HG03095 (cell line): Measurements from ENCODE around the gene PTPMT1.
A peak's percentile ranks its signal among the peaks of the same experiment; 100 is the strongest.
"Not testable (repeated sequence)": the region's sequence is repeated elsewhere in the genome, so short reads cannot be mapped to it uniquely, and the experiment has no call there.

Experiments used
- ATAC-seq: cut with Tn5 transposase; IDR thresholded peaks from one replicate; pipeline ENCODE4 v1.9.1; 2021; ENCODE audit warnings: moderate library complexity; ENCODE audit not compliant: unreplicated experiment

PTPMT1 gene, protein sequence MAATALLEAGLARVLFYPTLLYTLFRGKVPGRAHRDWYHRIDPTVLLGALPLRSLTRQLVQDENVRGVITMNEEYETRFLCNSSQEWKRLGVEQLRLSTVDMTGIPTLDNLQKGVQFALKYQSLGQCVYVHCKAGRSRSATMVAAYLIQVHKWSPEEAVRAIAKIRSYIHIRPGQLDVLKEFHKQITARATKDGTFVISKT

DNA sequence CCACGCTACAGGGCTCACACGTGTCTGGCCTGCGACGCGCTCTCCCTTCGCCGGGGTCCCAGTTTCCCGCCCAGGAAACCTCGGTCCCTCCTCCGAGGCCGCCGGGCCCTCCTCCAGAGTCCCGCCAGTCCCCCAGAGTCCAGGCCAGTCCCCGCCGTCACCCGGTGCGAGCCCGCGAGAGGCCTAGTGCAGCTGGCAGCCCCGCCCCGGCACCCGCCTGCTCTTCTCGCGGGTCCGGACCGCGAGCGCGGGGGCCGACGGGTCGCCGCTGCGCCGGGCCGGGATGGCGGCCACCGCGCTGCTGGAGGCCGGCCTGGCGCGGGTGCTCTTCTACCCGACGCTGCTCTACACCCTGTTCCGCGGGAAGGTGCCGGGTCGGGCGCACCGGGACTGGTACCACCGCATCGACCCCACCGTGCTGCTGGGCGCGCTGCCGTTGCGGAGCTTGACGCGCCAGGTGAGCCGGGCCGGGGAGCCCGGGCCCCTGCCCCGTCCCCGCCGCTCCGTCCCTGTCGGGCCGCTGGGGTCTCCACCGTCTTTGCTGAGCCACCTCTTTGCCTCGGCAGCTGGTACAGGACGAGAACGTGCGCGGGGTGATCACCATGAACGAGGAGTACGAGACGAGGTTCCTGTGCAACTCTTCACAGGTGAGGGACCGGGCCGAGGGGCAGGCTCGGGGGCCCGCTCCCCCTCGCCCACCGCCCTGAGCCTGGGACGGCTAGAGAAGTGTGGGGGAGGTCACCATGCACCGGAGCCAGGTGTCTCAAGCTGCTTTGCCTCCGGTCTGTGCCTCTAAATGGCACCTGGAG, at the start of gene PTPMT1:
Gene PTPMT1, plus strand, starts transcription at position 260 of the 809 bp plus-strand sequence. Its CDS starts 24 bp downstream, at position 284.
- peak; percentile 88 for ATAC-seq

DNA sequence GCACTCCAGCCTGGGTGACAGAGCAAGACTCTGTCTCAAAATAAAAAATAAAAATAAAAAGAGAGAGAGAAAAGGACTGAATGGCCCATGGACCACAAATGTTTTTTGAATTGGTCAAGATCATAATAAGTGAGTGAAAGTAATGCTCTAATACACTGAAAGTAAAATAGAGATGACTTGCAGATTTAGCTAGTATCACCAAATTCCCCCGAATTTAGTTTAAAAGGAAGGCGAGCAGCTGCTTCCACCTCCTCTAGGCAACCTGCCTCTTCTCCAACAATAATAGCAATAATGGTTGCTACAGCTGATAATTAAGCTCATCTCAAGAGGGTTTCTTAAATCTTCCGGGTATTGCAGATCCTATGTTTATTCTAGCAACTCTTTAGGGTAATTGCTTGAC, 49.2 kb upstream of the PTPMT1 start:
- ATAC-seq = no peak

DNA sequence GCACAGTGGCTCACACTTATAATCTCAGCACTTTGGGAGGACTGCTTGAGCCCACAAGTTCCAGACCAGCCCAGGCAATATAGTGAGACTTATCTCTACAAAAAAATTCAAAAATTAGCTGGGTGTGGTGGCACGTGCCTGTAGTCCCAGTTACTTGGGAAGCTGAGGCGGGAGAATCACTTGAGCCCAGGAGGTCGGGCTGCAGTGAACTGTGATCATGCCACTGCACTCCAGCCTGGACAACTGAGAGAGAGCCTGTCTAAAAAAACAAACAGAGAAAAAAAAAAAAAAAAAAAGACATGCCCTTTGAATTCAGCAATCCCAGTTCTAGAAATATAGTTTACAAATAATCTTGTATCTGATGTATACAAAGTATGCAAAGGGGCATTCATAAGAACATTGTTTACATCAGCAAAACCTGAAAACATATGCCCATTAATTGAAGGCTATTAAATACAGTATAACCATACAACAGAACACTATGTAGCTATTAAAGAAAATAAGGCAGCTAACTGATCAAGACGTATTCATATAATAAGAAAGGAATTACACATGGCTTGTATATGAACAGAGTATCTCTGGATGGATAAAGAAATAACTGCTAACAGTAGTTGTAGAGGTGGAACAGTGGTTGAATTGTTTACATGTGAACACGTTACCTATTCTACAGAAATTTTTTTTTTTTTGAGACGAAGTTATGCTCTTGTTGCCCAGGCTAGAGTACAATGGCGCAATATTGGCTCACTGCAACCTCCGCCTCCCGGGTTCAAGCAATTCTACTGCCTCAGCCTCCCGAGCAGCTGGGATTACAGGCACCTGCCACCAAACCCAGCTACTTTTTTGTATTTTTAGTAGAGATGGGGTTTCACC, 48.2 kb upstream of the PTPMT1 start:
- no peak for ATAC-seq

DNA sequence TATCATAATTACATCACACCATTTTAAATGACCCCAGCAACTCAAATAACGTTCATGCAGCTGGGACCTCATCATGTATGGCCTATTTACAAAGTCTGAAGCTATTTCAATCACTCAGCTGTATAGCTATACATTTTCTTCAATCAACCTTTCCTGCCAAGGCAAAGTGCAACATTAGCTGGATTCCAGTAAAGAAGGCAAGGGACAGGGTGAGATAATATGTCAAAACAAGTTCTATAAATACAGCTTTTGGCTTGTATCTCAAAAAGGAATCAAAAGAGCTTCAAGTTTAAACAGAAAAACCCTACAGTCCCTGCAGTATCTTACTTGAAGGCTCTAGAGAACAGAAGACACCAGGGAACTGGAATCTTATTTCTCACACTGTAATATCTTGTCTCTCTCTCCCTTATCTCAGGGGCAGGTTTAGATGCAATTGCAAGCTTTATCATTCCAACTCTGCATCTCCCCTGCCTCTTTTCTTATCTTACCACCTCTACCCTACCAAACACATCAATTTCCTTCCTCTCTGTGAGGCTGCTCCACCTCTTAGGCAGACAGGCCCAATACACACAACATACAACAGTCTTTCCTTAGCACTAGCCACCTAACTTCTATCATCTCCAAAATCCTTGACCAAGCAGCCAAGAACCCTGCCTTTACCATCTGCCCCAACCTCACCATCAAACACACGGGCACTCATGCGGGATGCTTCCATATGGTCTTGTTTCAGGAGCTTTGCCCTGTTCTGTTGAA, 47.0 kb upstream of the PTPMT1 start:
- no peak for ATAC-seq

DNA sequence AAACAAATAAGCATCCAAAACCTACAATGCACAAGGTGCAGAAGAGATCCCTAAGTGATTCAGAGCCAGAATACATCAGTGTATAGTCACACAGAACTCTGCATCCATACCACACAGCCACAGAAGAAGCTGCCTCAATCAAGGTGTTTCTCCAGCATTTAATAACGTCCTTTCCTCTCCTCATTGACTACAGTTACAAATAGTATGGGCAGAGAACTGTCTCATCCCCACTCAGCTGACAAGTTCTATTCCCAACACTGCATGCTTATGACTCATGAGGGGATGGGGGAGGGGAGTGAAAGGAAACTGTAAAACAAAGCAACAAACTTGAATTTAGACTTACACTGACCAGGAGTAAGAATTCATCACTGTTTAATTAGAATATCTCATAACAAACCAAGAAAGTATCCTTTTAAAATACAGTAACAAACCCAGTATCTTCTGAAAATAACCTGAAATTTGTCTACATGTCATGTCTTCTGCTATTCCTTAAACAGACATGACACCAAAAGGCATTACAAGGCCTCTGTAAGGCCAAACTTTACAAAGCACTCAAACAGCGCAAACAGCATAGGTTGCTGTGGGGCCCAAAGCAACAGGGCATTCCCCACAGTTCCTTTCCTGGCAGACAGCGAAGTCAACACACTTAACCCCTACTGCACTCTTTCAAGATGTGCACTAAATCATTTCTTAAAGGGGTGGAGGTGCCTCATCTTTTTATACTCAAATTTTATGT, 41.7 kb upstream of the PTPMT1 start:
- ATAC-seq = peak; percentile 61

DNA sequence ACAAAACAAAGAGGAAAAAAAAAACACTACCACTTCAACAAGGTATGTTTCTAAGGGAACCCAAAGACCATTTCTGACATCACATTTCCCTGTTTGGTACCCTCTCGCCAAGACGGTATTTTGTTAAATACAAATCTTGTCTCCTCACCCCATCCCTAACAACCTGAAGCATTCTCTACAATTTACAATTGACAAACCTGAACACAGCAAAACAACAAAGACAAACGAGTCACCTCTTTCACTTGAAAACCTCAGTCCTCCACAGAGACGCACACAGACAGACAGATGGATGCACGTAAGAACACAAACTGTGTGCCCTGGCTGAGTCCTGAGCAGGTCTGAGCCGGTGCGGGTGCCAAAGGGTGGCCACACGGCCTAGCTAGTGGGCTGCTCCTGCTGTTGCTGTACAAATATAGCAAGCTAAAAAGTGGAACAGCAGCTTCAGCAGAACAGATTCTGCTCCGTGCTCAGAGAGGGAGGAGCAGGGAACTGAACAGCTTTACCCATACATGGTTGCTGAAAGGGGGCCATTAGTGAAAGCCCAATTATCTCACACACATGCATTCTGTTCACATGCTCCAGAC, 41.0 kb upstream of the PTPMT1 start:
- peak; percentile 18 for ATAC-seq

DNA sequence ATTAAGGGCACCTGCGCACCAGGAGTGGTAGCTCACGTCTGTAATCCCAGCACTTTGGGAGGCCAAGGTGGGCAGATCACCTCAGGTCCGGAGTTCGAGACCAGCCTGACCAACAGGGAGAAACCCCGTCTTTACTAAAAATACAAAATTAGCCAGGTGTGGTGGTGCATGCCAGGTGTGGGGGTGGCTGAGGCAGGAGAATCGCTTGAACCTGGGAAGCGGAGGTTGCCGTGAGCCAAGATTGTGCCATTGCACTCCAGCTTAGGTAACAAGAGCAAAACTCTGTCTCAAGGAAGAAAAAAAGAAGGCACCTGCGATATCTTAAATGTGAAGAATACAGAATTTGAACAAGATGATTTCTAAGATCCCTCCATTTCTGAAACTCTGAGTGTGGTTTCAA, 39.4 kb upstream of the PTPMT1 start:
- not testable (repeated sequence) for ATAC-seq

DNA sequence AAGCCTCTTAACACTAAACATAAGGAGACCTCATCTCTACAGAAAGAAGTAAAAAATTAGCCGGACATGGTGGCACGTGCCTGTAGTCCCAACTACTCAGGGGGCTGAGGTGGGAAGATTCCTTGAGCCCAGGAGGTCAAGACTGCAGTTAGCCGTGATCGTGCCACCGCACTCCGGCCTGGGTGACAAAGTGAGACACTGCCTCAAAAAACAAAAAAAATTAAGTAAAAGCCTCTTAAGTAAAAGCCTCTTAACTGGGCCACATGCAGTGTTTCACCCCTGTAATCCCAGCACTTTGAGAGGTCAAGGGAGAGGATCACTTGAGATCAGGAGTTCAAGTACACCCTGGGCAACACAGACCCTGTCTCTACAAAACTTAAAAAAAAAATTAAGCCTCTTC, 38.2 kb upstream of the PTPMT1 start:
- no peak for ATAC-seq

DNA sequence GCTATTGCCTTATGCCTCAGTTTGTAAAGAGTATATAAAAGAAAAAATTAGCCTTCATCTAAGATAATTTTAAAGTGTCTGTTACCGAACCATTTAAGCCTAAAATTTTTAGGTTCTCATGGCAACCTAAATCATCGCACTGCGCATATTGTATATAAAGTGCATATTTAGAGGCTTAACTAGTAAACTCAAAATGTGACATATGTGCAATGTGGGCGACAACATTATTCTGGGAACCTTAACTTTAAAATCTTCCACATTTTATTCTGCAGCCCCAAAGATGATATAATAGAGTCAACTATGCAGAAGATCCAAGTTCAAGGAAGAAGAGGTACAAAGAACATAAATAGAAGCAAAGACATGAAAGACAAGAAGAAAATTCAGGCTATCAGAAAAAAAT, 35.4 kb upstream of the PTPMT1 start:
- no peak for ATAC-seq

DNA sequence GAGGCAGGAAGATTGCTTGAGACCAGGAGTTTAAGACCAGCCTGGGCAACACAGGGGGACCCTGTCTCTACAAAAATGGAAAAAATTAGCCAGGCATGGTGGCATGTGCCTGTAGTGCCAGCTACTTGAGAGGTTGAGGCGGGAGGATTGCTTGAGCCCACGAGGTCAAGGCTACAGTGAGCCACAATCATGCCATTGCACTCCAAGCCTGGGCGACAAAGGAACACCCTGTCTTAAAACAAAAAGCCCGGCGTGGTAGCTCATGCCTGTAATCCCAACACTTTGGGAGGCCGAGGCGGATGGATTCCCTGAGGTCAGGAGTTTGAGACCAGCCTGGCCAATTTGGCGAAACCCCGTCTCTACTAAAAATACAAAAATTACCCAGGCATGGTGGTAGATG, 34.7 kb upstream of the PTPMT1 start:
- not testable (repeated sequence) for ATAC-seq

DNA sequence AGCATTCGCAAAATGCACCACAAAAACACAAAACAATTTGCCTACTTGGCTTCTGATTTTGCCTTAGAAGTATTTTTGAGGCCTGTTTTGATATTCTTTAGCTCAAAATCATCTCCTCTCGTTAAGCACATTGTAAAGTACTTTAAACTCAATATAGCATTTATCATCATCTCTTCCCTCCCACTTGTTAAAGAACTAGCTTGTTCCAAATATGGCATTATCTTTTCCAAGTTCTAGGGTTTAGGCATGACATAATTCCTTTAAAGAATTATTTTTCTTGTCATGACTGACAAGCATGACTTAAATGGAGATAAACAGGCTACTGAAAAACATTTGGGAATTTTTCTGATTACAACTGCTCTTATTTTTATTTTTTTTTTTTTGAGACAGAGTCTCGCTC, 33.7 kb upstream of the PTPMT1 start:
- no peak for ATAC-seq

DNA sequence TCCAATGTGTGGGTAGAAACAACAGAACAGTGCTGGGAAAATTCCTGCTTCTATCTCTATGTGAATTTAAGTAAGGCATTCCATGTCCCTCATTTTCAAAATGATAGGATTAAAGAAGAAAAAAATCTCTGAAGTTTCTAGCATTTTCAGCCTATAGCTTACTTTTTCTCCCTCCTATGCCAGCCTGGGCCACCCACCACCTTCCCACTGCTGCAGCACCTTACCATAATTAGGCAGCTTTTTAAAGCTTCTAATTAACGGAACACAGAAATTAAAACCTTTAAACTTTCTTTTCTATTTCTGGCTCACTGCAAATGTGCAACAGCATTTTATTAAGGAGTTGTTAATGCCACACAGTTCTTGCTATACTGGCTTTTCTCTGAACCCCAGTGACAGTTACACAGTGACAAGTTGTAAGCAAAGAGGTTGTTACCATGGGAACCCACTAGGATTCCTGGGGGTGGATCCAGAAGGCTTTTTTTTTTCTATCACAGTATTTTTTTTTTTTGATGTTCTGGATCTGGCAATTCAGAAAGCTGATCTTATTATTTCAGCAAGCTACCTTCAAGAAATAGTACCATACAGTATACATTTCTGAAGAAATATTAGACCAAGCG, 32.7 kb upstream of the PTPMT1 start:
- no peak for ATAC-seq

DNA sequence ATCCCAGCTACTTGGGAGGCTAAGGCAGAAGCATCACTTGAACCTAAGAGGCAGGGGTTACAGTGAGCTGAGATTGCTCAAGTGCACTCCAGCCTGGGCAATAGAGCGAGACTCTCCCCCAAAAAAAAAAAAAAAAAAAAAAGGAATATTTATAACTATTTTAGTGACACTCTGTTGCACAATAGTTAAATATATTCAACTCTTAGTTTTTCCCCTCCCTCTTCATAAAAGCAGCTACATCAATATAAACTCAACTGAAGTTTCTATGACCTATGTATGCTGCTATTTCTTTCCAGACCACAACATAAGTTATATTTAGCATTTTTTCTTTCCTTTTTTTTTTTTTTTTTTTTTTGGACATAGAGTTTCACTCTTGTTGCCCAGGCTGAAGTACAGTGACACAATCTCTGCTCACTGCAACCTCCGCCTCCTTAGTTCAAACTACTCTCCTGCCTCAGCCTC, 31.7 kb upstream of the PTPMT1 start:
- no peak for ATAC-seq

DNA sequence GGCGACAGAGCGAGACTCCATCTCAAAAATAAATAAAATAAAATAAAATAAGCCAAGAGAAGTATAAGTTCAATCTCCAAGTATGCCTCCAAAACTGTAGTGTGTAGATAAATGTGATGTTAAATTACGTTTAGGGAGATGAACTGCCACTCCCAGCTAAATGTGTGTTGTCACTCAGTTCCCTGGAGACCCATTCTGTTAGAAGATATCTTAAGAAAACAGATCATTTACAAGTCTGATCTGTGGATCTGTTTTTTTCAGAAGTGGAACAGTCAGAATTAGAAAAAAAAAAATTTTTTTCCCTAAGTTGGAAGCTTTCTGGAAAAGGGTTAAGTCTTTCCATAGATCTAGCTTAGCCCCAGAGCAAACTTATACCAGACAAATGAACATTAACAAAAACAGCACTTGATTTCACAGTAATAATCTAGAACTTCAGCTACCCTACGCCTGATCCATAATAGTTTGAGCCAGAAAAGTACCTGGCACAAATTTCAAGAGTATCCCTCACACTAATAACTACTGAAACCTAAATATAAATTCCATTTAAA, 30.6 kb upstream of the PTPMT1 start:
- ATAC-seq = no peak

DNA sequence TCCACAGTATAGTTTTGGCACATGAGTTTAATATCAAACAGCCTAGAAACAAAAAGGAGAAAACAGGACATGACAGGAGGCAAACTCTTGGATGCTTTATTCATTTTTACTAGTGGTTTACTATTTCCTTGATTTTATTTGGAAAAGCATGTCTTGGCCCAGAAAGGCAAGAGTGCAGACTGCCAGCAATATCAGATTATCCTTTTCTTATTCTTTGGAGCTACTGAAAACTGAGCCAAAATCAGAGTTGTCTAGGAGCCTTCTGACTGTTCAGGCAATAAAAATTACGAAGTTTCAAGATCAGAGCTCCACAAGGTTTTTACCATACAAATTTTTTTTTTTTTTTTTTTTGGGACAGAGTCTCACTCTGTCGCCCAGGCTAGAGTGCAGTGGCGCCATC, 28.5 kb upstream of the PTPMT1 start:
- no peak for ATAC-seq

DNA sequence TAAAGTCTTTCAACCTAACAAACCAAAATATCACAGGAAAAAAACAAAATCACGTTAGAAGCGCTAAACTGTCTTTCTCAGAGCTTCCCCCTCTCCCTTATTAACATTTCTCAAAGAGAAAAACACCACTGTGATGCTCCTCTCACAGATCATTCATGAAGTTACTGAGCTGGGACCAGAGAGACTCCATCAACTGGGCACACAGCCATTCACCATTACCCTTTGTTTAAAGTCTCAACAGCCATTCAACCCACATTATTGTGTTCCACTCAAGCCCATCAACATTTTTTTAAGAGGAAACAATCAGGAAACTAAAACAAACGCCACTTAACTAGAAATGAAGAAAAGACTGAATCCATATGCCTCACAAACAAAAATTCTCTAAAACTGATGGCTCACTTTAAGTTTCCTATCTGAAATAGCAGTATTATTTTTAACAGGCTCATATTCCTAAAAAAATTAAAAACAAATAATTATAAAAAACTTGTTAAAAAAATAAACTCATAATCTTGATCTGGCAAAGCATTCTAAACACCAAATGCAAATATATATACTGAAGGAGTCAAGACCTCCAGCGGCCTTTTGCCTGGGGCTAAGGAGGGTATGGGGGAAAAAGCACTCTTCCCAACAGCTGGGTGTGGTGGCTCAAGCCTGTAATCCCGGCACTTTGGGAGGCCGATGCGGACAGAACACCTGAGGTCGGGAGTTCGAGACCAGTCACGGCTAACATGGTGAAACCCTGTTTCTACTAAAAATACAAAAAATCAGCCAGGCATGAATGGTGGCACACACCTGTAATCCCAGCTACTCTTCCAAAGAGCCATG, 26.4 kb upstream of the PTPMT1 start:
- no peak for ATAC-seq

DNA sequence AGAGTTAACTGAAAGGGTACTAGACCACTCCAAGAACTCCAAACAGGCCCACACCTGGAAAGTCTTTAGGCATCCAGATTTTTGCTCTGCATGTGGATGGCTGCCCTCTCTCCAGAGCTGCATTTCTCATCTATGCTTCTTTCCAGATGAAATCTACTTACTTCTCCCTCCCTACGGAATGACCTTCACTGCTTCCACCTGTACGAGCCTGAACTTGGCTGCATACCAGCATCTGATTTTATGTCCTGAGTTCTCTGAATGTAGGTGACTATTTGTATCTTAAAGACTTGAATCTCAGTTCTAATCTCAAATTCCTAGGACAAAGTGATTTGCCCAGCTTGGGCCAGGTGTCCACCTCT, 25.7 kb upstream of the PTPMT1 start:
- ATAC-seq = no peak

DNA sequence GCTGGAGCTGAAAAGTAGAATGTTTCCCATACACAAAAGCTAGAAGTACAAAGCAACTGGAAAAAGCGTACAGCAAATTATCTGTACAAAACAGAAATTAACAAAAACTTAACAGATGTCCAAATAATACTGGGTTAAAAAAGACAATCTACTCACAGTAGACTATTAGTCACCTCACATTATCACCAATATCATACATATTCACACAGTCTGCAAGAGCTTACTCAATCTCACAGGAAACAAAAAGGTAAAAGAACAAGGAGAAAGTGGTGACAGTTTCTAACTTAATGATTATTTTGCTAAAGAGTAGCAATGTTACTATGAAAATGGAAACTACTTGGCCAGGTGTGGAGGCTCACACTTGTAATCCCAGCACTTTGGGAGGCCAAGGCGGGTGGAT, 24.3 kb upstream of the PTPMT1 start:
- no peak for ATAC-seq
